Measurements from ENCODE around the gene CADM1.

The CADM1 gene

GRCh38 chr11:115504276-115505158 lies at the start of gene CADM1:
CADM1 (minus strand) TSS chr11:115504415.
- peak; percentile 99 for DNase-seq

- no peak for DNase-seq
These were observed 48.7 kb upstream of the CADM1 start for GRCh38 chr11:115552773-115553438.

- DNase-seq: peak; percentile 69
These were observed 48.0 kb upstream of the CADM1 start for GRCh38 chr11:115552151-115552772.

DNA sequence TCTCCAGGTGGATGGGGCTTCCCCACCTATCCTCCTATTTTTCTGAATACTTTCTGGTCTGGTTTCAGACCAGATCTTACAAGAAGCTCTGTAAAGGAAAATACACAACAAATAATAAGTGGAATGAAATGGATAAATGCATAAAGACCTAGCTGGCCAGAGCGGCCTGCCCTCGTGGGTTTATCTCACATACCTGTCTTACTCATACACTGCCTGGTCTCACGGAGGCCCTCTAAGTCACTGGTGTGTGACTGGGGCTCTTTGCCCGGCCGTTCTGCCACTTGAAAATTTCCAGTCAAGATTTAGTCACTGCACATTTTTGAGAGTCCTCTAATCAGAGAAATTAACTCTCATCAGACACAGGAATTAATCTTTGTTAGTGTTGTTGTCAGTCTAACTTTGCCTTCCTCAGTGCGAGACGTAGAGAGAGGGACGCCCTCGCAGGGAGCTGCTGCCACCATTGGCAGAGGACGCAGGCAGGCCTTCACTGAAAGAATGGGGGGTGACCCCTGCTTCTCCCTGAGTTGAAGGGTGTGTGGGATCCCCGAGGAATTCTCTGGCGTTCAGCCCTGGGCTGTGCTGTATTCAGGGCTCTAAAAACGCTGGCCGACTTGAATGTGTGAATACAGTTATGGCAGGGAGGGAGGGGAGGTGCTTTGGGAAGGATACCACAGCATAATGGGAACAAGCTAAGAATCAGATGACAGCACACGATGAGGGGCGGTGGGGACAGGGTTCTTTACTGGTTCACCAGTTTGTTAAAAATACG lies 46.3 kb upstream of the CADM1 start:
- DNase-seq: no peak

DNA sequence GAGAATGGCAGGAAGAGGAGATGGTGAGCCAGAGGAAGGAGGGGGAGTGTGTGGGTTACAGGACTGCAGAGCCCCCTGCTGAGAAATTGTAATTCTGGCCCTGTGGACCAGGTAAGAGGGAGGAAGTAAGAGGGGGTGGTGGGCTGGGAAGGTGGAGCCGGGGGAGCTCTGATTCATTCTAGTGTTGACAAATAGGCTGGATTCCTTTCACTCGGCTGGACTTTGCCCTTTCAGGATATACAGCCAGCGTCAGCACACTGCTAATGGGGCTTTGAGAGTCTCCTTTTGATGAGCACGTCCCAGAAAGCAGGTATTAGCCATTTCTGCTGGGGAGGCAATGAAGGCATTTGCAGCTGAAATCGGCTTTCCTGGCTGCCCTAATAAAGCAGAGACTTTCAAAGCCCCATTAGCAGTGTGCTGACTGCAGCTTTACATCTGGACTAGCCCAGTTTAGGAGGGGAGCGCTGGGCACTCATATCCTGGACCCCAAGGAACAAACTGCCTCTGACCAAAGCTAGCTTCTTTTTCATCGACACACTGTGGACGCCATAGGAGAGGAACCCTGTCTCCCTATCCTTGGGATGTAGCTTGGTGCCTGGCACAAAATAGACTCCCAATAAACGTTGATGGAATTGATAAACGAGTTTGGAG lies 44.8 kb upstream of the CADM1 start:
- DNase-seq: peak; percentile 30

DNA sequence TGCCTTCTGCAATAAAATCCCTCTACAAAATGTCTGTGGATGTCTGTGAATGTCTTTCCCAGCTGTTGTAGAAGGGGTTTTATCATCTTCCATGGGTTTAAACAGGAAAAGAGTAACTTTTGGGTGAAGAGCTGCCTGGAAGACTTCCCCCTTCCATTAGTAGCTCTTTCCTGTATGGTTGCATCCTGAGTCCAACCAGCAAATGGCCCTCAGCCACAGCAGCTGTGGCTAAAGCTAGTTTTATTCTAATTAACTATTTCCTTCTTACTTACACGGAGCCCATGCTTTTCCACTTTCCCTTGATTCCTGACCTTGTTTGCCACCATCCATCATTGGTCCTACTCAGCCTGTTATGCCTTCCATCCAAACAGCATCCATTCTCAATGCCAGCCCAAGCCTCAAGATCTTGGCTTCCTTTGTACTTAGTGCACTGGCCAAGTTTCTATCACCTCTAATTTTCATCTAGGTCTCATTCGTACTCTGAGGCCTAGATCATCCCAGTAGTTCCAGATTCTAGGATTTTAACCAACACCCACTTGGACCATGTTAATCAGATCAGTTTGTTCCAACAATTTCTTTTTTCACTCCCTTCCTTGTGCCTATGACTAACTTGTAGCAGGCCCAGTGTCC lies 41.5 kb upstream of the CADM1 start:
- no peak for DNase-seq

DNA sequence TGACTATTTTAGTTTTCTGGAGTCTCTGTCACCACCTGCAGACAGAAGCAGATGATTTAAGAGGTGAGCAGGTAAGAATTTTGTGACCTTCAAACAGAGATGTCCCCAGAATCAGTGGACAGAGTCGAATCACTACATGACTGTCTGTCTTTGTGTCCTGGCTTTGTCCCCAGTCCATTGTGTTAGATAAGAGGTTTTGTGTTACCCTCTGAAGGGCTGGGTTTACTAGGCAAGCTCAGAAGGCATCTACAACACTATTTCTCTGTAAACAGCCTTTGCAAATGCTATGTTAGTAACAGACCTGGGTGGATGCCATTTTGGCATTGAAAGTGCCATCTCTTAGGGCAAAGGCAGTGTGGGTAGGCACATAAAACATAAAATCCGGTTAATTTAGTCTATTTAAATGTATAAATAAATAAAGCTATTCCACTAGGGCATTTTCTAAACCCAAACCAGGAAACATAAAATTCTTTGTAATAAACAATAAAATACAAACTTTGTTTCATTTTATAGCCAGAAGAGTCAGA lies 40.3 kb upstream of the CADM1 start:
- DNase-seq: peak; percentile 38

DNA sequence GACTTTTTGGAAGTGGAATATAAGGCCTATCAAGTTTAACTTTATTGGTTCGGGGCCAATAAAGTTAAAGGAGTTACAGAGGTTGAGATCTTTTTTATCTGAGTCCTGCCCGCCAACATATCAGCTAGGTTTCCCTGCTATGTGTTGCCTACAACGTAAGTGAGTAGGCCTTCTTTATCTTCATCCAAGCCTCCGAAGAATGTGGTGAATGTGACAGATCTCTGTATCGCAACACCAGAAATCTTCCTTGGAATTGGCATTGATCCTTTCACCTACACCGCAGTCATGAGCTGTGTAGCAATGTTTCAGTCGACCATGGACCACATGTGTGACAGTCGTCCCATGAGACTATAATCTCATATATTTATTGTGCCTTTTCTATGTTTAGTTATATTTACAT lies 37.3 kb upstream of the CADM1 start:
- DNase-seq: no peak

- no peak for DNase-seq
These were observed 35.6 kb upstream of the CADM1 start for GRCh38 chr11:115539844-115540243.

DNA sequence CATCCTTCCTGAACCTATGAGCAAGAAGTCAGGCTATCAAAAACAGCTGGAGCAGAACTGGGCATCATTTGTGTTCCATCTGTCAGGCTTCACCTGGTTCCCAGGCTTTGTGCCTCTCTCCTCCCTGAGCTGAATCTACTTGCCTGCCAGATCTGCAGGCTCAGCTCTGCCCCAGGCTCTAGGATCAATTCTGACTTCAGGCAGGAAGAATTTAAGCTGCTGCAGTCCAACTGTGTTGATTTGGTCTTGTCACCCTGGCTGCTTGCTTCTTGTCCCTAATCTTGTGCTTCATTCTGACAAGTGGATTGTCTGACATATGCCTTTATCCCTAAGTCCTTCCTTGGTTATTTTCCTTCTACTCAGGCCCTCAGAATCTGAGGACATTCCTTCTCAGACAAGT lies 31.6 kb upstream of the CADM1 start:
- no peak for DNase-seq

GRCh38 chr11:115530752-115531151 lies 26.5 kb upstream of the CADM1 start:
- no peak for DNase-seq

GRCh38 chr11:115528225-115528624 lies 24.0 kb upstream of the CADM1 start:
- DNase-seq: no peak

- DNase-seq: peak; percentile 71
These were observed 23.4 kb upstream of the CADM1 start for GRCh38 chr11:115527534-115528125.

GRCh38 chr11:115525531-115526006 lies 21.4 kb upstream of the CADM1 start:
- no peak for DNase-seq

DNA sequence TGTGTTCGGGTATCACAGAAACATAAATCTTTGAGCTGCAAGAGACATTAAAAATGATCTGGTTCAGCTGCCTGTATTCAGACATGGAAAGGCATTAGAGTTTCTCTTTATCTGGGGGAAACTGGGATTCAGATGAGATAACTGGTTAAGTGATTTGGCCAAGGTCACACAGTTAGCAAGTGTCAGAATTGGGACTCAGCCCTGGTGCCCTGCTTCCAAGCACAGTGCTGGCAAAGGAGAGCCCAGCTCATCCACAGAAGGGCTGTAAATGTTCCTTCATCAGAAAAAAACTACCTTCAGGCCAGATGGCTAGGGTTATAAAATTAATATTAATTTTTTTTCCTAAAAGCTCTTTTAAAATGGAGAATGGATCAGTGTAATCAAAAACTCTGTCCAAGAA lies 20.4 kb upstream of the CADM1 start:
- no peak for DNase-seq

- no peak for DNase-seq
These were observed 19.6 kb upstream of the CADM1 start for GRCh38 chr11:115523727-115524399.

GRCh38 chr11:115522302-115522701 lies 18.1 kb upstream of the CADM1 start:
- DNase-seq: no peak

- DNase-seq: no peak
These were observed 17.6 kb upstream of the CADM1 start for GRCh38 chr11:115521825-115522224.

- DNase-seq: peak; percentile 69
These were observed 14.9 kb upstream of the CADM1 start for GRCh38 chr11:115518983-115519628.
